ENCODE results near the gene PFDN2. TPM values are rescaled to one million over a fixed set of nuclear protein-coding genes. Genes with fewer than 3 reads are reported as not detected.

PFDN2 gene
- total RNA-seq, 1 donor from 2014 or later = 16.3 TPM

DNA sequence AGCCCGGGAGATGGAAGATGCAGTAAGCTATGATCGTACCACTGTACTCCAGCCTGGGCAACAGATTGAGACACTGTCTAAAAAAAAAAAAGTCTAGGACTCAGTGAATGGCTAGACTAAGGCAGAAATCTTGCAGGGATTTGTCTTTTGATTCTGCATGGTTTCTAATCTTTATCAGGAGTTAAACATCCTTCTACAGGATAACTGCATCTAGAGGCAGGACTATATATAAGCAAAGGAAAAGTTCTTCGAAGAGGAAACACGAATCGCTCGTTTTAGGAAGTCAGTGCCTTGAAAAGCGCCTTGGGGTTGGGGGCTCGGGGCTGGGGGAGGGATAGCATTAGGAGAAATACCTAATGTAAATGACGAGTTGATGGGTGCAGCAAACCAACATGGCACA, 35.3 kb upstream of the PFDN2 start:
- Histone ChIP-seq H3K4me3 (peak overlapping the region; percentile 76 to 83), H3K27me3 (no peaks in the 10 kb centered on the region), H3K36me3 (peaks cover 2 to 4% of the 10 kb centered on the region in 2 donors), H3K9me3 (no peaks in the 10 kb centered on the region), H3K27ac (peak overlapping the region; percentile 91 to 93), H3K4me1 (peaks cover 0 to 10% of the 10 kb centered on the region in 2 donors)
- intact Hi-C loops (cut with DNase I) = loop anchor here (1.0 to 10.0 kb wide), 3 partner anchors 21 to 808 kb away; partner anchors contain the start of genes B4GALT3, COPA, DEDD and NCSTN
- no peak for TF ChIP-seq CTCF (IDR thresholded peaks at IDR 0.05)
- no peak for DNase-seq (ENCODE audit: low spot score in 2 of 2)

DNA sequence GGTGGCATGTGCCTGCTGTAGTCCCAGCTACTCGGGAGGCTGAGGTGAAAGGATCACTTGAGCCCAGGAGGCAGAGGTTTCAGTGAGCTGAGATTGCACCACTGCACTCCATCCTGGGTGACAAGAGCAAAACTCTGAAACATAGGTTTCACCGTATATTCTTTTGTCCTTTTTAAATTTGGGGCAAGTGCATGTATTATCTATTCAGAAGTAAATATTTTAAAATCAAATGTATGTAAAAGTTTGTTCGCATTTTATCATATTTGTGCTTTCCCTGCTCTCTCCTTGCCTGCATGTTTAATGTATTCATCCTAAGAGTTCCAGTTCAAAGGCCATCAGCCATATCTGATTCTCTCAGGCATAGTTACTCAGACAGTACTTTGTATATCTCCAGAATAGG, 28.0 kb upstream of the PFDN2 start:
- H3K9me3 ChIP-seq = no peaks in the 10 kb centered on the region
- no peak for DNase-seq (ENCODE audit: low spot score in 2 of 2)
- no peak for TF ChIP-seq CTCF (IDR thresholded peaks at IDR 0.05)
- no peaks in the 10 kb centered on the region for H3K4me1 ChIP-seq
- no peak overlapping the region for H3K27ac ChIP-seq
- no peaks in the 10 kb centered on the region for H3K27me3 ChIP-seq
- intact Hi-C loops (cut with DNase I) = no loop called here
- H3K4me3 ChIP-seq = no peak overlapping the region
- H3K36me3 ChIP-seq = no peaks in the 10 kb centered on the region

DNA sequence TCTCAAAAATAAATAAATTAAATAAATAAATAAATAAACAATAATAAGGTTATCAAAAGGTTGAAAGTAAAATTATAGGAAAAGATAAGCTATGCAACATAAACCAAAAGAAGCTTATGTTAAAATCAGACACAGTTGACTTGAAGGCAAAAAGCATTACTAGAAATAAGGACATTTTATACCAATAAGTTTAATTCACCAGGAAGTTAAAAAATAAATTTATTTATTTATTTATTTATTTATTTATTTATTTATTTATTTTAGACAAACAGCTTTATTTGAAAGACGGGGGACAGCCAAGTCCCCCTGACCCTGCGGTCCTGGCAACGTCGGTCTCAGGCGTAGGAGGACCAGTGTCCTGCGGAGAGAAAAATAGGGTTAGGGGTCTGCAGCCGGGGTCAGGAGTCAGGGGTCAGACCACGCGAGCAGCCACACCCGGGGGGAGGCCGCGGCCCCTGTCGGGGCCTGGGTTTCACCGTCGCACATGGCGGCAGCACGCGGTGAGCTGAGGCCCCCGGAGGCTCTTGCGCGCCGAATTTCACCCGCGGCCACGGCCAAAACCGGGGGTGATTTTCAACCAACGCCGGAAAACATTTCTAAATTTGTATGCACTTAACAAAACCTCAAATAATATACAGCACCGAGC, 23.0 kb upstream of the PFDN2 start:
- no peak for DNase-seq (ENCODE audit: low spot score in 2 of 2)
- Histone ChIP-seq H3K9me3 (no peaks in the 10 kb centered on the region), H3K36me3 (no peaks in the 10 kb centered on the region), H3K4me3 (no peak overlapping the region), H3K4me1 (no peaks in the 10 kb centered on the region), H3K27ac (no peak overlapping the region), H3K27me3 (no peaks in the 10 kb centered on the region)
- no peak for TF ChIP-seq CTCF (IDR thresholded peaks at IDR 0.05)
- intact Hi-C loops (cut with DNase I) = no loop called here

GRCh38 chr1:161139766-161140165, 21.9 kb upstream of the PFDN2 start:
- Histone ChIP-seq H3K4me1 (no peaks in the 10 kb centered on the region), H3K36me3 (no peaks in the 10 kb centered on the region), H3K27me3 (no peaks in the 10 kb centered on the region), H3K4me3 (no peak overlapping the region), H3K9me3 (no peaks in the 10 kb centered on the region), H3K27ac (no peak overlapping the region)
- peak in 2 of 3 experiments; percentile 13 to 32 for TF ChIP-seq CTCF (IDR thresholded peaks at IDR 0.05)
- no peak for DNase-seq (ENCODE audit: low spot score in 2 of 2)
- intact Hi-C loops (cut with DNase I) = no loop called here

DNA sequence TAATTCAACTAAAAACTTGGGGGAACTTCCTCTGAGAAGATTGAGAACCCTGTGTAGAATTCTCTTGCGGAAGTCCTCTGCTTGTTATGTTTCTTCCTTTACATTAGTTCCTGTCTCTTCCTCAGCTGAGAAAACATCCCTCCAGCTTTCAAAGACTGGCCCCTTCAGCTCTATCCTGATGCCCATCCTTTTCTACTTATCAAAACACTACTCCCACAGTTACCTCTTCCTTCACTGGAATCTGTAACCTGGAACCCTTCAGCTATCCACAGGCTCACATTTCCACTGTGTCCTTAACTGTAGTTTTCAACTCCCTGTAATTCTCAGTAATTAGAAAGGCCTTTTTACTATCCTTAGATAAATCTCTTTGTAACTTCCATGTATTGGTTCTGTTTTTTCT, 20.6 kb upstream of the PFDN2 start:
- Histone ChIP-seq H3K4me1 (peaks cover 0 to 8% of the 10 kb centered on the region in 2 donors), H3K36me3 (no peaks in the 10 kb centered on the region), H3K9me3 (no peaks in the 10 kb centered on the region), H3K4me3 (no peak overlapping the region), H3K27ac (no peak overlapping the region), H3K27me3 (no peaks in the 10 kb centered on the region)
- DNase-seq (ENCODE audit: low spot score in 2 of 2) = no peak
- no peak for TF ChIP-seq CTCF (IDR thresholded peaks at IDR 0.05)
- intact Hi-C loops (cut with DNase I) = no loop called here

Measured in ascending aorta (tissue), 2 donors.